ENCODE results near the gene VPS37B. TPM values are rescaled to one million over a fixed set of nuclear protein-coding genes. Genes with fewer than 3 reads are reported as not detected.
A peak's percentile ranks its signal among the peaks of the same experiment; 100 is the strongest.

The VPS37B gene
- total RNA-seq, 1 experiment from 2014 or later = 104 TPM

GRCh38 chr12:122834921-122835749, 60.8 kb downstream of the VPS37B start, which contains the start of gene HIP1R:
HIP1R (plus strand) TSS chr12:122835457; CDS start chr12:122835551, 94 bp downstream.
- Mint-ChIP-seq H3K4me3 (ENCODE audit: low read depth, unreplicated experiment) (peak within 1 kb of the TSS; percentile 85), H3K4me1 (ENCODE audit: low read depth, unreplicated experiment) (peaks cover 55% of the 10 kb centered on the region), H3K27ac (ENCODE audit: unreplicated experiment) (peak within 1 kb of the TSS; percentile 92), H3K27me3 (ENCODE audit: unreplicated experiment) (no peaks in the 10 kb centered on the region), H3K36me3 (ENCODE audit: insufficient read depth, unreplicated experiment) (peaks cover 63% of the 10 kb centered on the region), H3K9me3 (ENCODE audit: low read depth, unreplicated experiment) (no peaks in the 10 kb centered on the region)
- BruUV-seq (replicated peaks) = no TSS peak
- CTCF ChIA-PET = interaction anchor here (0.5 to 0.8 kb wide), 8 partner anchors 9 to 78 kb away, joined by 3 to 5 read pairs (median 3); no protein-coding TSS in a partner anchor
- TF ChIP-seq, protein P1, sequence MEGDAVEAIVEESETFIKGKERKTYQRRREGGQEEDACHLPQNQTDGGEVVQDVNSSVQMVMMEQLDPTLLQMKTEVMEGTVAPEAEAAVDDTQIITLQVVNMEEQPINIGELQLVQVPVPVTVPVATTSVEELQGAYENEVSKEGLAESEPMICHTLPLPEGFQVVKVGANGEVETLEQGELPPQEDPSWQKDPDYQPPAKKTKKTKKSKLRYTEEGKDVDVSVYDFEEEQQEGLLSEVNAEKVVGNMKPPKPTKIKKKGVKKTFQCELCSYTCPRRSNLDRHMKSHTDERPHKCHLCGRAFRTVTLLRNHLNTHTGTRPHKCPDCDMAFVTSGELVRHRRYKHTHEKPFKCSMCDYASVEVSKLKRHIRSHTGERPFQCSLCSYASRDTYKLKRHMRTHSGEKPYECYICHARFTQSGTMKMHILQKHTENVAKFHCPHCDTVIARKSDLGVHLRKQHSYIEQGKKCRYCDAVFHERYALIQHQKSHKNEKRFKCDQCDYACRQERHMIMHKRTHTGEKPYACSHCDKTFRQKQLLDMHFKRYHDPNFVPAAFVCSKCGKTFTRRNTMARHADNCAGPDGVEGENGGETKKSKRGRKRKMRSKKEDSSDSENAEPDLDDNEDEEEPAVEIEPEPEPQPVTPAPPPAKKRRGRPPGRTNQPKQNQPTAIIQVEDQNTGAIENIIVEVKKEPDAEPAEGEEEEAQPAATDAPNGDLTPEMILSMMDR (IDR thresholded peaks at IDR 0.05; ENCODE audit: unreplicated experiment) = no peak
- DNase-seq = peak; percentile 71
- intact Hi-C loops (cut with micrococcal nuclease; ENCODE audit: unreplicated experiment) = no loop called here

DNA sequence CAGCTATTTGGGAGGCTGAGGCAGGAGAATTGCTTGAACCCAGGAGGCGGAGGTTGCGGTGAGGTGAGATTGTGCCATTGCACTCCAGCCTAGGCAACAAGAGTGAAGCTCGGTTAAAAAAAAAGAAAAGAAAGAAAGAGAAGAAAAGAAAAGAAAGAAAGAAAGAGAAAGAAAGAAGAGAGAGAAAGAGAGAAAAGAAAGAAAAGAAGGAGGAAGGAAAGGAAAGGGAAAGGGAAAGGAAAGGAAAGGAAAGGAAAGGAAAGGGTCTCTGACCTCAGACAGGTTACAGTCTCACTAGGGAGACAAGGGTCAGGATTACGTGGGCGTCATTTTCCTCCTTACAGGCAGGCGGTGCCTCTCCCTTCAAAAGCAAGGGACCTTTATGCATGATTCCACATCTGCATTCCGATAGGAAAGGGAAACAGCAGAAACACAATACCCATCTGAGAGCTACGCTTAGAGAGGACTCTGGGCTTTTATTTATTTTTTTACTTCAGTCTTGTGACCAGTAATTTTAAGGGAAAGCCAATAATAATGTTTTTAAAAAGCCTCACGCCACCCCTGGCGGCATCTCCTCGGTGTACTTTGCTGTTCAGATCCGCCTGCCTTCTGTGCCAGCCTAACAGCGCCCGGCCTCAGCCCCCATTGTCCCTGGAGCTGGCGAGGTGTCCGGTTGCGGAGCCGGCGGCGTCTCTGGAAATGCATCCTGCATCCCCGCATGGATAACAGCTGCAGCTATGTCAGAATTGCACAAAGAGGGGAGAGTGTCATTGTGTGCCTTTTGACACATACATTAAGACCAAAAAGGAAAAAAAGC, 61.6 kb downstream of the VPS37B start:
- peaks cover 60% of the 10 kb centered on the region for H3K36me3 Mint-ChIP-seq (ENCODE audit: insufficient read depth, unreplicated experiment)
- intact Hi-C loops (cut with micrococcal nuclease; ENCODE audit: unreplicated experiment) = no loop called here
- no peaks in the 10 kb centered on the region for H3K9me3 Mint-ChIP-seq (ENCODE audit: low read depth, unreplicated experiment)
- BruUV-seq (replicated peaks) = no TSS peak
- peaks cover 53% of the 10 kb centered on the region for H3K4me1 Mint-ChIP-seq (ENCODE audit: low read depth, unreplicated experiment)
- peak overlapping the region; percentile 85 for H3K4me3 Mint-ChIP-seq (ENCODE audit: low read depth, unreplicated experiment)
- TF ChIP-seq, protein P1 (IDR thresholded peaks at IDR 0.05; ENCODE audit: unreplicated experiment) = no peak
- DNase-seq = peak; percentile 68
- H3K27ac Mint-ChIP-seq (ENCODE audit: unreplicated experiment) = peak overlapping the region; percentile 92
- no peaks in the 10 kb centered on the region for H3K27me3 Mint-ChIP-seq (ENCODE audit: unreplicated experiment)
- CTCF ChIA-PET = interaction anchor here (0.5 to 0.8 kb wide), 8 partner anchors 8 to 1531 kb away, joined by 3 to 6 read pairs (median 3); no protein-coding TSS in a partner anchor

DNA sequence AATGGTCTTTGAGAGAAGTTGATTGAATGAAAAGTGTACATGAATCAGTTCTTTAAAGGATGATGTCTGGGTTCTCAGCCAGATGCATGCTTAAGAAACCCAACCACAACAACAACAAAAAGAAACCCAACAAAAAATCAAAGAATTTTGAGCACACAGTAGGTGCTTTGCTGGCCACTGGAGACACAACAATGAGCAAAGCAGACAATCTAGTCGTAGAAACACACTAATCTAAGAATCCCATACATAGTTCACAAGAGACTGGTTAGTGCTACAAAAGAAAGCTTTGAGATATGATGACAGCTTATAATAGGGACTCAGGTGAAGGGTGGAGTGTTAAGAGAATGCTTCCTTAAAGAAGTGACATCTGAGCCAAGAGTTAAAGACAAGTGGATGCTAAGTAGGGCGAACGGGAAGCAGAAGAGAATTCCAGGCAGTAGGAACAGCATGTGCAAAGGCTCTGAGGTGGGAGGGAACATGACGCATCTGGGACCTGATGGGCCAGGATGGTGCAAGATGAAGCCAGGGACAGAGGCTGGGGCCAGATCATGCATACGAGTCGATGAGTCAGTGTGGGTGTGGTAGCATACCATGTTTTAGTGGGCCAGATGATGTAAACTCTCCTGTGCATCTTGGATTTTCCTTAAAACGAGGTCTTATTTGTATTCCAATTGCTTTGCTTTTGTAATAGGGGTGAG, 65.3 kb downstream of the VPS37B start:
- CTCF ChIA-PET = no interaction called here
- H3K27ac Mint-ChIP-seq (ENCODE audit: unreplicated experiment) = peak overlapping the region; percentile 73
- H3K36me3 Mint-ChIP-seq (ENCODE audit: insufficient read depth, unreplicated experiment) = peaks cover 31% of the 10 kb centered on the region
- BruUV-seq (replicated peaks) = no TSS peak
- DNase-seq = peak; percentile 78
- intact Hi-C loops (cut with micrococcal nuclease; ENCODE audit: unreplicated experiment) = no loop called here
- H3K4me3 Mint-ChIP-seq (ENCODE audit: low read depth, unreplicated experiment) = no peak overlapping the region
- H3K27me3 Mint-ChIP-seq (ENCODE audit: unreplicated experiment) = no peaks in the 10 kb centered on the region
- H3K4me1 Mint-ChIP-seq (ENCODE audit: low read depth, unreplicated experiment) = peaks cover 34% of the 10 kb centered on the region
- H3K9me3 Mint-ChIP-seq (ENCODE audit: low read depth, unreplicated experiment) = no peaks in the 10 kb centered on the region
- TF ChIP-seq, protein P1 (IDR thresholded peaks at IDR 0.05; ENCODE audit: unreplicated experiment) = no peak

DNA sequence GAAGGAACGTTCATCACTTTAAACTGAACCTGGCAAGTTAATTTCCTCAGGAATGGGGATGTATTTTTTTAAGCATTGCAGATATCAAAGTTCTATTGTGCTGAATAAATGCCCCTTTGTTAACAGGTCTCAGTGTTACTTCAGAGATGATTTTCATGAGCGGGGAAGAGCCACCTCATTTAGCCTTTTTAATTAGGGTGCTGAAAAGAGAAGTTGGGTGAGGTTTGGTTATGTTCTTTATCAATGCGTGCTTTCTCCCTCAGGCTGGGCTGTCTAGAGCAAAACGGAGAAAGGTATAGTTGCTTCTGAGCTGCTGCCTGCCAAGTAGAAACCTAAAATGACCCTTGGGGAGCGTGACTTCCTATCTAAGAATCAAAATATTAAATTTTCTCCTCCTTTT, 68.7 kb downstream of the VPS37B start:
- no peaks in the 10 kb centered on the region for H3K9me3 Mint-ChIP-seq (ENCODE audit: low read depth, unreplicated experiment)
- no peak for DNase-seq
- peaks cover 31% of the 10 kb centered on the region for H3K4me1 Mint-ChIP-seq (ENCODE audit: low read depth, unreplicated experiment)
- H3K27ac Mint-ChIP-seq (ENCODE audit: unreplicated experiment) = peak overlapping the region; percentile 84
- H3K27me3 Mint-ChIP-seq (ENCODE audit: unreplicated experiment) = no peaks in the 10 kb centered on the region
- BruUV-seq (replicated peaks) = no TSS peak
- TF ChIP-seq, protein P1 (IDR thresholded peaks at IDR 0.05; ENCODE audit: unreplicated experiment) = no peak
- peak overlapping the region; percentile 56 for H3K4me3 Mint-ChIP-seq (ENCODE audit: low read depth, unreplicated experiment)
- CTCF ChIA-PET = interaction anchor here (0.6 to 3.1 kb wide), 3 partner anchors 9 to 34 kb away, joined by 3 to 12 read pairs (median 3); no protein-coding TSS in a partner anchor
- peaks cover 37% of the 10 kb centered on the region for H3K36me3 Mint-ChIP-seq (ENCODE audit: insufficient read depth, unreplicated experiment)
- intact Hi-C loops (cut with micrococcal nuclease; ENCODE audit: unreplicated experiment) = loop anchor here (2.0 kb wide), 1 partner anchor 18 kb away; no protein-coding TSS in a partner anchor
